NCI-H2196 (cell line): Measurements from ENCODE around the gene LY6G6C.

Experiments used
- DNase-seq: peaks from one replicate; lab custom pipeline; 2025; ENCODE audit not compliant: unreplicated experiment; lab: John Stamatoyannopoulos, UW

Gene LY6G6C

GRCh38 chr6:31687321-31687720 is 34.2 kb downstream of the LY6G6C start:
- no peak for DNase-seq

DNA sequence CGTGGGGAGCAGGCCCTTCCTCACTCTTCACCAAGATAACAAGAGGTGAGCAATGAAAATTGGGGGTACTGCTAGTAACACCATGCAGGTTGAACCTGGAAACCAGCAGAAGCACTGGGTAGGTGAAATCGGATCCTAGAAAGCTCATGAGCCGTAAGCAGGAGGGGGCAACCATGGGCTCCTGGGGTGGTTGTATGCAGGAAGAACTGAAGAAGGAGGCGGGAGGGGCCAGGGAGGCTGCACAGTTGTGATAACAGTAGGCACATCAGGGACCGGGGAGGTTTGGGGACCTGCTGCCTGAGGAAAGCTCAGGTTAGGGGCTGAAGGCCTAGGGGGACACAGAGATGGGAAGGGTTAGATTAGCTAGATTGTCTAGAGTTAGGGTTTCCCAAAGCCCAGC is 35.1 kb downstream of the LY6G6C start:
- no peak for DNase-seq

DNA sequence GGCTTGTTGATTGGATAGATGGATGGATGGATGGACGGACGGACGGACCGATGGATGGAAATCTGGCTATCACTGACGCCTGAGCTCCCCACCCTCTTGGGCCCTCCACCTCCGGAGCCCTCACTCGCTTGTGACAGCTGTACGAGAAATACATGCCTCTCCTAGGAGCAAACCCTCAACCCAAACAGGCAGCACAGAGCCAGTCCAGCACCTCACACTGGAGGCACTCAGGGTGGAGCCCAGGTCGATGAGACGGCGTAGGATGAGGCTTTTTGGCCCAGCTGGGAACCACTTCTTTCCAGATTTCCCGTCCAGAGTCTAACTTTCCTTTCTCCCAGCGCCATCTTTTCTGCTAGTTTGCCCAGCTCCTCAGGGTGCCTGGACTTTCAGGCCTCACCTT is 38.0 kb downstream of the LY6G6C start:
- no peak for DNase-seq

- DNase-seq = no peak
Measured at GRCh38 chr6:31681135-31681671, 40.3 kb downstream of the LY6G6C start.

DNA sequence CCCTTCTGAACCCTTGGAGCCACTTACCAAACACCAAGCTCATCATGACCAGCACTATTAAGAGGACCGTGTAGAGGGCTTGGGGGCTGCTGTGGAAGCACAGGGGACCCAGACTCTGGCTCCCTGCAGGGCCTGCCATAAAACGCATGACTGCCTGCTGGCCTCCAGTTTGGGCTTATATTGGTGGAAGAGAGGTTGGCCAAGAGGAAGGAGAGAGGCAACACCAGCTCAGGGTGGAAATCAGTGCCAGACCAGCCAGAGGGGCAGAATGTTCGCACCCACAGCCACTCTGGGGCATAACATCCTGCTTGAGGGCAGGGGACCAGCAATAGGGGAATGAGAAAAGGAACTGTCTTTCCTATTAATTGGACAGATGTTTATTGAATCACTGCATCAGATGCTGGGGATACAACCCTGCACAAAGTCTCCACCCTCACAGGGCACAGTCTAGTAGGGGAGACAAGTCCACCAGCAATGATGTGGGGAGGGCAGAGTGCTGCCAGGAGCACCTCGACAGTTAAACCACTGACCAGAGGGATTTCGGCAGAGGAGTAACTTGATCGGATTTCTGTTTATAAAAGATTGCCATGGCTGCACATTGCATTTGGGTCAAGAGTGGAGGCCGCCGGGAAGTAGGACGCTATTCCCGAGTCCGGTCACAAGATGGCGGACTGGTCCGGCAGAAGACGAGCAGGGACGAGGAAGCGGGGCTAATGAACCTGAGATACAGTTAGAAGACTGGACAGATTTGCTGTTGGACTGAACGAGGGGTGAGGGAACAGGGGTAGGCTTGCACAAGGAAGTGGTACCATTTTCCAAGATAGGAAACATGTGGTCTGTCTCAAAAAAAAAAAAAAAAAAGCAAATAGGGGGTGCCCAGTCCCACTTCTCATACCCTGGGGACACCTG is 41.1 kb downstream of the LY6G6C start, which contains the start of gene LY6G5C:
TSS of gene LY6G5C (minus strand) at position 842 of the 909 bp plus-strand sequence. CDS start at position 148, 694 bp downstream.
- DNase-seq = peak; percentile 87

- DNase-seq = no peak
Measured at GRCh38 chr6:31677955-31678354, 43.6 kb downstream of the LY6G6C start.

DNA sequence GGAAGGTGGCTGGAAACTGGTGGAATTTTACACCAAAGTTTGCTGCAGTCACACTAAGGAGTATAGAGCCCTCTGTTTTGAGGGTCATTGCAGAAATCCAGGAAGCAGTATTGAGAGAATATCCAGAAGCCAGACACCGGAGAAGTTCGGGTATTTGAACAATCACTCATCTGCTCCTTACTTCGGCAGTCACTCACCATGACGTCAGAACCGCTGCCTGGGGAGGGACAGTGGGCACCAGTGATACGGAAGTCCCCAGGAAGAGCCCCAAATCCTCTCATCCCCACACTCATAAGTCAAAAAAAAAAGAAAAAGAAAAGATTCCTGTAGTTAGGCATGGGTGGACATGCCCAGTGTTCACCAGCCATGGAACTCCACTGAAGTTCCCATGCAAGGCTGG is 44.6 kb downstream of the LY6G6C start:
- no peak for DNase-seq

GRCh38 chr6:31676322-31676903 is 45.1 kb downstream of the LY6G6C start:
- DNase-seq = no peak

- no peak for DNase-seq
Measured at GRCh38 chr6:31669676-31670075, 51.9 kb downstream of the LY6G6C start, which contains the start of gene LY6G5B. TSS of gene LY6G5B (plus strand) at chr6:31669976. CDS start at chr6:31670951, 975 bp downstream.
